Kidney tubule cell (primary cell): ENCODE measurements around the gene CACNA2D2.

Source experiments
- DNase-seq: peaks from one replicate; pipeline ENCODE4 v3.0.0-alpha.2; 2018; ENCODE audit warnings: low spot score

CACNA2D2 gene

DNA sequence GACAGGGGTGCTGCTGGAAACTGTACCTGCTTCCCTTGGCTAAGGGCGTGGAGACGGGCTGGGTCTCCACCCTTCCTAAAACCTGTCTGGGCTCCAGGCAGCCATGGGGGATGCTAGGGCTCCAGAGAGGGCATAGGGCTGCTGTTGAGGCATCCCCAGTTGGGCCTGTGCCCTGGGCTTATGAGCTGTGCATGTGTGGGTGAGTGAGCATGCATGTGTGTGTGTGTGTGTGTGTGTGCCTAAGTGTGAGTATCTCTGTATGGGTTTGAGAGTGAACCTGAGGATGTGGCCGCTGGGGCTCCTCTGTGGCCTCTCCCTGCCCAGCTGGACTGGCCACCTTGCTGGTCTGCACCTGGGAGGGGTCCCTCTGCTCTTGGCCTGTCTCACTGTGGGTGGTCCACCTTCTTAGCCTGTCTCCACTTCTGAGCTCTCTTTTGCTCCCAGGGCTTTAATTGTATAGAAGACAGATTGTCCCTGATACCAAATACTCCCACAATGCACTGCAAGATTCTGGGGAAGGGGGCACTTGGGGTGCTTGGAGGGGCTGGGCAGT lies 132.2 kb downstream of the CACNA2D2 start:
- DNase-seq = no peak

DNA sequence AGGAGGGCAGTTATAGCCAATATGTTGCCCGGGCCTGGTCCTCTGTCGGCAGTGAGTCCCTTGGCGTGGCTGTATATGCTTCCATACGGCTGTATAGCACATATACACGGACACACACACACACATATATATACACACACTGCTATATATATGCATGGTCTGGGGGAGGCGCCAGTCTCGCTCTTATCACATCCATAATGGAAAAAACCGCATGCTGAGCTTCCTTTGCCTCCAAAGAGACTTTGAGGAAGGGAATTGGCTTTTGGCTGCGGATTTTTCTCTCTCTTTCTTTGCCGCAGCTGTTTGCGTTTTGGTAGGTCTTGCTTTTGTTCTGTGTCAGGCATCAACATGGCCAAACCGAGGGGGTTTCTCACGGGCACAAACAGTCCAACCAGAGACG lies 132.8 kb downstream of the CACNA2D2 start:
- DNase-seq = no peak

DNA sequence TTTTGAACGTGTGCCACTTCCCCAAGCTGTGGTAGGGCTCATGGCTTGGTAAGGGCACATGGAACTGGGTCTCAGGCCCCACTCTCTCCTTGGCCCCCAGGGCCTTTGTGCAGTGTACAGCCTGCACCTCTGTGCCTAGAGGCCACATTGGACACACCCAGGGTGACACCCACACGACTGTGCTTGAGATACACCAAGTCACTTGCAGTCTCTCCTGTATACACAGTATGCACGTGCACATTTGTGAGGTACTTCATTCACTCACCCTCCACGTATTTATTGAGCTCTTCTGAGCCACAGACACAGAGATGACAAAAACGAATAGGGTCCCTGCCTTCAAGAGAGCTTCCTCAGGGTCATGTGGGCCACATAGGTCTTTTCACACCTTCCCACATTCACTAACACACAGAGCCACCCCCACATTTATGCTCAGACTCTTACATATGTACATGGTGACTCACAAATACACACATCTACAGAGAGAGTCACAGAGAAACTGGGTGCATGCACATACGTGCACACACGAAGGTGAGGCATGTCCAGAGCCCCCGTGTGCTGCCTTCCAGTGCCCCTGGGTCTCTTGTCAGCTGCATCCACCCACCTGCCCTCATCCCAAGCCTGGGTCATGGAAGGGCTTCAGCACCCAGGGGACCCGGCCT lies 134.3 kb downstream of the CACNA2D2 start:
- DNase-seq = no peak

DNA sequence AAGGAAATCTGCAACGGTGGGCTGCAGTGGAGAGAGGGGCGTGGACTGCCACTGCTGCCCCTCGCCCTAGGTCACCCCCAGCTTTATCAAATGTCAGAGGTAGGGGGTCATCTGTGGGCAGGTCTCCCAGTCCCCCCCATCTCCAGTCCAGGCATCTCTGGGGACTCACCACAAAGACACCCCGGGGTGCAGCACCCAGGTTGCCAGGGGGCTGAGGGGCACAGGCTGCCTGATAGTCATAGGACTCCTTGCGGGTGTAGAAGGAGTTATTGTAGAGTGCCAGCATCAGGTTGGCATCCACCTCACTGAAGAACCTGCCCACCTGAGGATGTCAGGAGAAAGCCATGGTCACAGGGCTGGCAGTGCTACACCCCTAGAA lies 137.6 kb downstream of the CACNA2D2 start:
- DNase-seq = no peak

DNA sequence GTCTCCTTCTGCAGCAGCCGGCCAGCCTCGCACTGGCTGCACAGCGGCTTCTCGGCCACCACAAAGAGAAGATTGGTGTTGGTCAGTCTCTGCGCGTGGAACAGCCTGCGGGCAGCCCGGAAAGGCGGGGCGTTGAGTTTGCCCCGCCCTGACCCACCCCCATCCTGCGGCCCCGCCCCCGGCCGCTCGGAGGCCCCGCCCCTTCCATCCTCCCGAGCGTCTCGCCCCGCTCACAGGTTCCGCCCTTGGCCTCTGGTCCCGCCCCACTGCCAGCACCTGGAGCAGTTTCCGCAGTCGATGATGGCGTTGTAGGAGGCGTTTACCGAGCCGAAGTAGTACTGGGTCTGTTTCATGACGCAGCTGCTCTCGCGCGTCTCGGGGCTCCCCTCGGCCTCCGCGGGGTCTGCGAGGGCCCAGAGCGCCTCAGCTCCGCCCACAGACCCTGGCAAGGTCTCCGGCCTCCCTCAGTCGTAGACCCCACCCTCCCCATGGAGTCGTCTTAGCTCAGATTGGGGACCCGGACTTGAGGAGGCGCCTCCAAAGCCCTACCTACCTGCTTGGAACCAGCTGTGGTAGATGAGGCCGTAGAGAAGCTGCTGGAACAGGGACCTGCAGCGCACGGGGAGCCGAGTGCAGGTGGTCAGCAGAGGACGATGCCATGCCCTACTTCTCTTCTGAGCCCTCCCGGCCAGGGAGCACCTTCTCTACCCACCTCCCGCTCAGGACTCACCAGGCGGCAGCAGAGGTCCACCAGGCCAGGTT lies 138.2 kb downstream of the CACNA2D2 start:
- peak; percentile 89 for DNase-seq

DNA sequence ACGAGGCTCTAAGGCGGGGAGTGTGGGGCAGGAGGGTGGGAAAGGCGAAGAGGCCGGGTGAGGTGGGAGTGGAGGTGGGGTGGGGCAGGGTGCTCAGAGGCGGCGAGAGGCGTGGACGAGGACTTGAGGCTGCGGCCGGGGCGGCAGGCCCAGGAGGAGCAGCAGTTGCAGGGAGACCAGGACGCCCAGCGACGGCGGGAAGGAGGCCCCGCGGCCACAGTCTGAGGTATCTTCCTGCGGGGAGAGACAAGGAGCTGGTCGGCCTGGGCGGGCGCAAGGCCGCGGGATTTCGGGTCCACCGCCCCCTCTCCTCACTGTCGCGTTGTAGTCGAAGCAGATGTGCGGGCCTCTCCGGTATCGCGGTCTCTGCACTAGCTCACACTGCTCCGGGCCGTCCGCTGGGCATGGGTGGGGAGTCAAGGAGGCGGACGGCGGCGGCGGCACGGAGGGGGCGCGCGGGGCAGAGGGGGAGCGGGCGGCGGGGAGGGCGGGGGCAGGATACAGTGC lies 138.8 kb downstream of the CACNA2D2 start:
- no peak for DNase-seq

DNA sequence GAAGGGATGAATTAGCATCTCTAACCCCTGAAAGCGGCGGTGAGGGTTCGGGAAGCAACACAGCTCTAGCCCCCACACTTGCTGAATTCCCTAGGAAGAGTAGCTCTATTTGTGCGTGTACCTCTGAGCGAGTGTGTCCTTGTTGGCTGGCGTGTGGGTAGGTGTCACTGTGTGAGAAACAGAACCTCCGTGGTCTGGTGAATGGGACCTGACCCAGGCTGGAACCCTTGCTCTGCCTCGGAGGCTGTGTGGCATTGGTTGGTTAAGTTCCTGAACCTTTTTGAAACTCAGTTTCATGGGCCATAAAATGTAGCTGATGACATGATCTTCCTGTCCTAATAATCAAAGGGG lies 143.7 kb downstream of the CACNA2D2 start:
- no peak for DNase-seq

DNA sequence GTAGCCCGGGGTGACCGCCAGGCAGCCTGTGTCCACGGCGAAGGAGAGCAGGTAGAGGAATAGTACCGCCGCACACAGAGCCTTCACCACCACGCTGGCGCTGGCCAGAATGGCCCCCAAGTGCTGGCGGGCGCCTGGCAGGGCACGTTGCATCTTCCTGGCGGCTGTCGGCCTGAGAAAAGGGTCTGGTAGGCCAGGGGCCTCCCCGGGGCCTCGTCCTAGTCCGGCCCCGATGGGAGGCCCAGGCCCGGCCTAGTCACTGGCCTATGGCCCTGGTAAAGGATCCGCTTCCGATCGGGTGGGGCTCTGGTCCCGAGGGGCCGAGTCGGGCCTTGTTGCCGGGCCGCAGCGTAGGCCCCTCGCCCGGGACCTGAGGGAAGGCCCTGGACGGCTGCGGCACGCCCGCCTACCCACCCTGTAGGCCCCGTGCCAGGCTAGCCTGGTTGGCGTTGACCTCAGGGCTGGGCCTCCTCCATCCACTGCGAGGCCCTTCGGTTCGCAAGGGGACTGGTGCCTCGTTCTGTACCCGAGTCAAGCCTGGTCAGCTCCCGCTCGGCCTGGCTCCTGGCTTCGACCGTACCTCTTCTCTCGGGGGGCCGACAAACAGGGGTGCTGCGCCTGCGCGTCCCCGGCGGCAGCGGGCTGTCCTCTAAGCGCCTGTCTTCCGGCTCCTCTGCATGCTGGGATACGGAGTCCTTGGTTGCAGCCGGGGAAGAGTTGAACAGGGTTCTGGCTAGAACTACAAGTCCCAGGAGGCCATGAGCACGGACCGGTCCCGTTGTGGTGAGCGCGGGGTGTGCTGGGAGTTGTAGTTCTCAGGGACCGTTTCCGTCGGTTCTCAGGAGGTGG lies 144.3 kb downstream of the CACNA2D2 start, which contains the start of gene TMEM115:
TSS of gene TMEM115 (minus strand) at position 611 of the 849 bp plus-strand sequence. CDS start at position 153, 458 bp downstream.
- peak; percentile 99 for DNase-seq

DNA sequence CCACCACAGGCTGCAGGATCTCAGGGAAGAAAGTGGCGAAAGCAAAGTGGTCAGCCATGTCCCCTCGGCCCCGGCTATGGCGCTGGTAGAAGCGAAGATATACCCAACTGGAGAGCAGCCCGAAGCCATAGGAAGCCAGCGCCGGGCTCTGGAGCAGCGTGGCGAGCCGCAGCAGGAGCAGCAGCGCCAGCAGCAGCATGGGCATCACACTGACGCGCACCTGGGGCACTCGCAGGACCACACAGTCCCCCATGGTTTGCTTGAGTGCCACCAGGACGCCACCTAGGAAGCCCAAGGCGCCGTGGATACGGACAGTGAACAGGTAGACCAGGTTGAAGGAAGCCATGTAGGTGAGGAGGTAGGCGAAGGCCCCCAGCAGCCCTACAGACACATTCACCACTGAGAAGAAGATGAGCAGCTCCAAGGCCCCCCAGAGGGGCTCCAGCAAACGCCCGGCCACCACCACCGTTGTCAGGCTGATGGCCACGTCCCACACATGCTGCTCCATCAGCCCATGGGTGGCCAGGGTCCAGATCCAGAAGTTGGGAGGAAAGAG lies 145.0 kb downstream of the CACNA2D2 start:
- no peak for DNase-seq

DNA sequence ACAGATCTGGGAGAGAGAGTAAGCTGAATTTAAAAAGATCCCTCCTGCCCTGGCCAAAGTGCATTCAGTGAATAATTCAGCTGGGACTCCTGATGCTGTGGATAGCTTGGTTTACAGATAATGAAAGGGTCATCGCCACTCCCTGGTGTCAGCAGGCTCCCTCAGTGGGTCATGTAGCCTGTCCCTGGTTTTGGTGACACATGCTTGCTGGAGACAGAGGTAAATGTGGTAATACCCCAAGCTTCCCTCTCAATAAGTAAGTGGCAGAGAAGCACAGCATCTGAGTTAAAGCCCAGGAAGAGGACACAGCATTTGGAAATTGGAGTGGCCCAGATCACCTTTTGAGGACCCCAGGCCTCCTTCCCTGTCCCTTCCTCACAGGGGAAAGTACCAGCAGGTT lies 146.0 kb downstream of the CACNA2D2 start:
- DNase-seq = no peak

DNA sequence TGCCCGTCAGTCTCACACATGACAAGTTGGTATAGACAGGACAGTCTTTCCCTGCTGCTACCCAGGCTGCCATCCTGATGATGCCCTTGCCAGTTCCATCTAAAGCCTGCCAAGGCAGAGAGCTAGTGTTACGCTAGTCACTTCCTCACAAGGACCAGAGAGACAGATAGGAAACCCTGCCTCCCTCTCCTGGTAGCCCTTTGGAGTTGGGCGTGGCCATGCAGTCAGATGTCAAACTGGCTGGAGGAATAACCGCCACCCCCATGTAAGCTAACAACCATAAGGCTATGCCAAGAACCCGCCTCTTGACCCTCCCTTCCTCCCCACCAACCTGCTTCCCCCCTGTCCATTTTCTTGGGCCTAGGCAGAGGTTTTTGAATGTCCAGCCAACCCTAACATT lies 146.9 kb downstream of the CACNA2D2 start:
- peak; percentile 46 for DNase-seq

DNA sequence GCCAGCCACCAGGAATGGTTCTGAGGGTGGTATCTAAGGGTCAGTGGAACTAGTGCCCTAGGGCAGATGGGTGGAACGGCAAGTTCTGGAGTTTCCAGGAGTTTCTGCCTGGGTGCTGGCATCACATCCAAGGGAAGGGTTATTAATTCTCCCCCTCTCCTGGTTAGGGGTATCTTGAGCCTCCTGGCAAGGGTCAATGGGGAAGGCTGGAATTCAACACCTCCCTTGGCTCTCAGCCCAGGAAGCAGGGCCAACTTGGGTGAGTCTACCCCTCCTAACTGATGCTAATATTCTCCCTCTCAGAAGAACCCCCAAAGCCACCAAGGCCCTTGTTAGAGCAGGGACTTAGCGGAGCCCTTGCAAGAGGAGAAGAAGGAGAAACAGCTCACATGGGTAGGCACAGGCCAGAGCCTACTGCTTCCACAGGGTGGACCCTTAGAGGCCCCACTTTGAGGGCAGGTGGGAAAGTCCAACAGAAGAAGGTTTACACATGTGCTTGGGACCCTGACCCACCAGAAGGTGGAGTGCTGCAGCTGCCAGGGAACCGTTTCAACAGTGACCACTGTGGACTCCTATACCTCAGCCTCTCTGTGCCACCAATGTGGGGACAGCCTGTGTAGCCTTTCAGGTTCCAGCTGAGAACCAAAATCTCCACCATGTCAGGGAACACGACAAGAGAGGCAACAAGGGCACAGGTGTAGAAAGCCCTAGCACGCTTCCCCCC lies 147.4 kb downstream of the CACNA2D2 start:
- no peak for DNase-seq

DNA sequence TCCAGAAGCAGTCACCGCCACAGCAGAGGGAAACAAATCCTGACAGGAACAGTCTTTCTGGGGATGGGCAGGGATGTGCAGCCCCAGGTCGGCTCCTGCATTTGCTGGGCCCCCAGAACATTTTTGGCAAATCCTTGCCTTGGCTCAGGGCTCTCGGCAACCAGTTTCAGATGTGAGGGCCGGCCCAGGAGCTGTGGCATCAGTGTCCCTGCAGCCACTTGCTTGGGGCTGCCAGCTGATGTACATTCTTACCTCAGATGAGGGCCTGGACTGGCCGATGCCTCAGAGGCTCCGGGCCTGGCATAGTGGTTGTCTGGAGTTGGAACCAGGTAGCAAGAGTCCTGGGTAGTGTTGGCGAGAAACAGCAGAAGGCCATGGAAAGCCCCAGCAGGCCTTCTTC lies 148.6 kb downstream of the CACNA2D2 start:
- no peak for DNase-seq

DNA sequence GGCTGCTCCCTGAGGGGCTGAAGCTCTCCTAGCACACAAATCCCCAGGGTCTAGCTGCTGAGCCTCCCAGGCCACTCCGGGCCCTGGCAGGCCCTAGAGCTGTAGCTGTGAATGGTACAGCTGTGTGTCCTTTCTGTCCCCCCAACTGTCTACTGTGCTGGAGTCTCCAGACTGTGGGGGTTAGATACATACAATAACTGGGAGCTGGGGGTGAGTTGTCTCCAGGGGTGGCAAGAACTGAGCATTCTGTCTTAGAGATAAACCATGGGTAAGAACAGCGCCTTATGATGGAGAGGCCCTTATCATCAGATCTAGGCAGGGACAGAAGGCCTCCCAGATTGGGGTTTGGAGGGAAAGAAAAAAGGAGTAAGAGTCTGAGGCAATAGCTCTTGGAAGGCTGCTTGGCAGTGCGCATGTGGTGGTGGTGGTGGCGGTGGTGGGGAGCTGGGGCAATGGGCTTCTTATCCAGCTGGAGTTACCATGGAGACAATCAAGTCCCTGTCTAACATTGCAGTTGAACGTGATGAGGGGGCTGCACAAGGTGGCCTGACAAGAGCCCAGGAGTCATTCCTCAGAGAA lies 149.2 kb downstream of the CACNA2D2 start:
- no peak for DNase-seq

DNA sequence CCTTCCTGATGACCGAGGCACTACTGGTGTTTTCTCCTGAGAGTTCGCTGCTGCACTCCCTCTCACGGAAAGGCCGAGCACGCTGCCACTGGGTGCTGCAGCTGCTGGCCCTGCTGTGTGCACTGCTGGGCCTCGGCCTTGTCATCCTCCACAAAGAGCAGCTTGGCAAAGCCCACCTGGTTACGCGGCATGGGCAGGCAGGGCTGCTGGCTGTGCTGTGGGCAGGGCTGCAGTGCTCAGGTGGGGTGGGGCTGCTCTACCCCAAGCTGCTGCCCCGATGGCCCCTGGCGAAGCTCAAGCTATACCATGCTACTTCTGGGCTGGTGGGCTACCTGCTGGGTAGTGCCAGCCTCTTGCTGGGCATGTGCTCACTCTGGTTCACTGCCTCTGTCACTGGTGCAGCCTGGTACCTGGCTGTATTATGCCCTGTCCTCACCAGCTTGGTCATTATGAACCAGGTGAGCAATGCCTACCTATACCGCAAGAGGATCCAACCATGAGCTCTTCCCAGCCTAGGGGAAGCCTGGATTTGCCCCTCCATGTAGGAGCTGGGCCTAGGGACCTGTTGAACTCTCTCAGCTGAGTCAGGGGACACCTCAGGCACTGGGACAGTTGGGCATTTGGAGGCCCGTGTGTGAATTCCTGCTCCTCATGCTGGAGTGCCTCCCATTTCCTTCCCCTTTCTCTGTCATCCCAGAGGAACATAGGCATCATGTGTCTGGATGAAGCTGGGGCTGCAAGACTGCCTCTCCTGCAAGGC lies 150.0 kb downstream of the CACNA2D2 start:
- DNase-seq = no peak

DNA sequence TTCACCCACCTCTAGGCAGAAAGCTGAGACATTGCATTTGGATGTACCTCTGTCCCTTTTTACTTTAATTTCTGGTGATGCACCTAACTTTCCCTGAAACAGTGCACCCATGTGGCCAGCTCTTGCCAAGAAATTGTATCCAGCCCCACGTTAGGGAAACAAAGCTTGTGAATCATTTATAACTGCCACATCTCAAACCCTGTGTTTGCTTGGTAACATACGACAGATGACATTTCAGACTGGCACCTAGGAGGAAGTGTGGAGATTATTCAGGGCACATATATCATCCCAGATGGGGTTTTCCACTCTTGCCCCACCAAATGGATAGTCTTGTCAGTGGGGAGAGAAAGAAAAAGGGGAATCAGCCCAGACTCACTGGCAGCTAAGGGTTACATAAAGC lies 150.7 kb downstream of the CACNA2D2 start:
- peak; percentile 89 for DNase-seq

DNA sequence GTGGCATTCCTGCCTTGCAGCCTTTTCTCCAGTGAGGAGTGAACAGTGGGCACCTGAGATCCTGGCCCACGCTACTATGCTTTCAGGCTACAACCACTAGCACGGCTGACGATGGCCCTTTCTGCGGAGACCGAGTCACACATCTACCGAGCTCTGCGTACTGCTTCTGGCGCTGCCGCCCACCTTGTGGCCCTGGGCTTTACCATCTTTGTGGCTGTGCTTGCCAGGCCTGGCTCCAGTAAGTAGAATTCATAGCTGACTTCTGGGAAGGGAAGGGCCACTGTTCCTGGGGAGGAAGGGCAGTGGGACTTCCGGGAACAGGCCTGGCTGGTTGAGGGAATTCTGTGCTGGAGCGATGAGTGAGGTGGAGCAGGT lies 152.1 kb downstream of the CACNA2D2 start:
- DNase-seq = no peak

DNA sequence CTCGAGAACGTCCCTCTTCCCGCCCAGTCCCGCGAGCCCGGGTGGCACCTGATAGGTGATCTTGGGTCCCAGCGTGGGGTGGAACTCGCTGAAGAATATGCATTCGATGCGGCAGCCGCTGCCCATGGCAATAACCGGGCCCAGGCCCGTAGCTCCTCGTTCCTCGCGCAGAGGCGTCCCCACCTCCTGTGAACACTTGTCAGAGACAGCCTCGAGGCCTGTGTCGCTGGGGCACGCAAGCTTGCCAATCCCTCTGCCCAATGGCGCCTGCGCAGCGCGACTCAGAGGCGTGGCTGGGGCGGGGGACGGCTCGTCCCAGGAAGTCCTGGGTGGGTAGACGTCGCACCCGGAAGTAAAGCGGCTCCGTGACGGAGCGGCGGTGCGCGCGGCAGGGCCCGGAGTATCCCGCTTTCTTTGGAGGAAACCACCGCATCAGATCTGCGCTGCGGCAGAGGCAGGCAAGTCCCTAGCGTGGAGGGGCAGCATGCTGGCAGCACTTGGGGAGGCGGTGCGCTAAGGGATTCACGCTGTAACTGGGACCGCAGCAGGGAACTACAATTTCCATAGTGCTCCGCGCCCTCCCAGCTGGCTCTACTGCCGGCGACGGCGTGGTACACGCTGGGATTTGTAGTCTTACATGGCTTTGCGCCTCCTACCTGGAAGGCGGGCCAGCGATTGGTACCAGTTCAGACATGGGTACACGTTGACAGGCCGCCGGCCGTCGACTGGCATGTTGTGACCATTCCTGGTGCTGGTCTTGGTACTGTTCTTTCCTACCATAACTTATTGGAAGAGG lies 152.7 kb downstream of the CACNA2D2 start, which contains the start of the genes CYB561D2 and NPRL2:
TSS of gene CYB561D2 (plus strand) at position 336 of the 796 bp plus-strand sequence. CDS start 572 bp downstream, outside the sequence.
TSS of gene NPRL2 (minus strand) at position 249 of the 796 bp plus-strand sequence. CDS start at position 126, 123 bp downstream.
- DNase-seq = peak; percentile 94

DNA sequence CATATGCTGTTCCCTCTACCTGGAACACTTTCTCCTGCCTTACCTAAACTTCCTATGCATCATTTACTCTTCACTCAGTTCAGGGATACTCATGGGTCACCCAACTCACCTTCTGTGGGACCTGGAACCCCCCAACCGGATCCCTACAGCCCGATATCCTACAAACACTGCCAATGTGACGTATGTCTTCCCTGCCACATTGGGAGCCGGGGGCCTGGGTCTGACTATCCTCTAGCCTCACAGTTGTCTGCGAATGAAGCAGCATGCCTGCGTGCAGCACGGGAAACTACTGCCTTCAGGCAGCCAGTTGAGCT lies 153.3 kb downstream of the CACNA2D2 start:
- no peak for DNase-seq
